ENCODE results near the gene LCP2. TPM values are rescaled to one million over a fixed set of nuclear protein-coding genes. Genes with fewer than 3 reads are reported as not detected.

LCP2 gene
- total RNA-seq, 4 donors from 2014 or later: 1.5 to 8.9 (median 7.7) TPM; not detected in 1

DNA sequence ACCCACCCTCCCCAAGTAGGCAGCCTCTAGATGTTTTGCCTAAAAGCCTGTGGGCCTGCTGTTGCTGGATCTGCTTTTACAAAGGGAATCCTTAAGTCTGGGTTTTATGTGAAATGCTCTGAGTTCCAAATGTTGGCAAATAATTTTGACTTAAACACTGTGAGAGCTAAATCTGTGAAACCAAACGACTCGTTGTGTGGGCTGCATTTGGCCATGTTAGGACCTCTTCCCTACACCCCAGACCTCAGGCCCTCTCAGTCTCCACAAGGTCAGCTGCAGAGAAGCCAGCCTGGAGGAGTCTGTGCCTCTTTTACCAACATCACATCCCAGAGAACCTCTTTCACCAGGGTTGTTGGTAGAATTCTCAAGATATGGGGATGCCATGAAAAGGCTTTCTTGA lies 9.4 kb downstream of the LCP2 start:
- Histone ChIP-seq H3K27me3 (no peaks in the 10 kb centered on the region), H3K36me3 (no peaks in the 10 kb centered on the region), H3K9me3 (no peaks in the 10 kb centered on the region), H3K4me3 (no peak overlapping the region), H3K4me1 (peaks cover 30% of the 10 kb centered on the region), H3K27ac (no peak overlapping the region)
- DNase-seq (ENCODE audit: low spot score in 2 of 2): peak in 1 of 2 donors; percentile 15
- TF ChIP-seq EP300 (IDR thresholded peaks at IDR 0.05): no peak
- WGBS: 70% methylated on average over 2 of the region's 2 CpGs

DNA sequence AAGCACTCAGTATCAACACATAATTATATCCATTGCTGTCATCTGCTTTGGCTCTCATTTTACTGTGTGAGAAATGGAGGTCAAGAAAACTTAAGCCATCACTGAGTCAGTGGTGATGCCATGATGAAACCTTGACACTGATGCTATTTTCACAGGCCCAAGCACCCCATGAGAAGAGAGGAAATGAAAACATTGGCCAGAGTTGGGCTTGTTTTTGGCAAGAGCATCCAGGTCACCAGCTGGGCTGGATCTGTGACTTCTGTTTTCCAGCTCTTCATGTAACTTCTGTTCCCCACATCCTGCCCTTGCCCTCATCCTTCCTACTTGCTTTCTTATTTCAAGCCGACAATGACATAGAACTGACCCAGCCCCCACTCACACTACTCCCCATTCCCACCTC lies 10.0 kb downstream of the LCP2 start:
- TF ChIP-seq POLR2AphosphoS5 (IDR thresholded peaks at IDR 0.05) (no peak), POLR2A (IDR thresholded peaks at IDR 0.05) (no peak), EP300 (IDR thresholded peaks at IDR 0.05) (no peak)
- TF ChIP-seq, protein P1, sequence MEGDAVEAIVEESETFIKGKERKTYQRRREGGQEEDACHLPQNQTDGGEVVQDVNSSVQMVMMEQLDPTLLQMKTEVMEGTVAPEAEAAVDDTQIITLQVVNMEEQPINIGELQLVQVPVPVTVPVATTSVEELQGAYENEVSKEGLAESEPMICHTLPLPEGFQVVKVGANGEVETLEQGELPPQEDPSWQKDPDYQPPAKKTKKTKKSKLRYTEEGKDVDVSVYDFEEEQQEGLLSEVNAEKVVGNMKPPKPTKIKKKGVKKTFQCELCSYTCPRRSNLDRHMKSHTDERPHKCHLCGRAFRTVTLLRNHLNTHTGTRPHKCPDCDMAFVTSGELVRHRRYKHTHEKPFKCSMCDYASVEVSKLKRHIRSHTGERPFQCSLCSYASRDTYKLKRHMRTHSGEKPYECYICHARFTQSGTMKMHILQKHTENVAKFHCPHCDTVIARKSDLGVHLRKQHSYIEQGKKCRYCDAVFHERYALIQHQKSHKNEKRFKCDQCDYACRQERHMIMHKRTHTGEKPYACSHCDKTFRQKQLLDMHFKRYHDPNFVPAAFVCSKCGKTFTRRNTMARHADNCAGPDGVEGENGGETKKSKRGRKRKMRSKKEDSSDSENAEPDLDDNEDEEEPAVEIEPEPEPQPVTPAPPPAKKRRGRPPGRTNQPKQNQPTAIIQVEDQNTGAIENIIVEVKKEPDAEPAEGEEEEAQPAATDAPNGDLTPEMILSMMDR (IDR thresholded peaks at IDR 0.05): no peak
- H3K27ac ChIP-seq: no peak overlapping the region
- peak in 1 of 2 donors; percentile 77 for DNase-seq (ENCODE audit: low spot score in 2 of 2)
- H3K27me3 ChIP-seq: no peaks in the 10 kb centered on the region
- no peaks in the 10 kb centered on the region for H3K9me3 ChIP-seq
- no peak overlapping the region for H3K4me3 ChIP-seq
- peaks cover 29% of the 10 kb centered on the region for H3K4me1 ChIP-seq
- WGBS: 27% methylated on average over 1 of the region's 1 CpG
- H3K36me3 ChIP-seq: no peaks in the 10 kb centered on the region

DNA sequence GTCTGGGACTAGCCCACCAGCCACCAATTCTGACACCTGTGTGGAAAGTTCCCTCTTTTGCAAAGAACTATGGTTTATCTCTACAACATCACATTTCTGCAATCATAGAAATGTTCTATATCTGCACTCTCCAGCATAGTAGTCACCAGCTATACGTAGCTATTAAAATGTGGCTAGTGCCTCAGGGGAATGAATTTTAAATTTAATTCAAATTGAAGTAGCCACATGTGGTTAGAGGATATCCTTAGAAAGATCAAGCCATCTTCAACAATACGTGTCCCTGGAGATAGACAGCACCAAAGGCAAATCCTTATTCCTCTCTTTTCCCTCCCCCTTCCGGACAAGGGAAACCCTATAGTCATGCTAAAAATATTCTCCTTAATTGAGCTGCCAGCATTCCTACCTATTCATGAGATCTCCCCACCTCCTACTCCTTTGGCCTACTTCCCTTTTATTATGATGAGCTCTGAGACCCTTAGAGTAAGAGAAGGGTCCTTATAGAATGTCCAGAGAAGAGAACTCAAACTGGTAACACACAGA lies 11.1 kb downstream of the LCP2 start:
- H3K9me3 ChIP-seq: no peaks in the 10 kb centered on the region
- H3K27me3 ChIP-seq: no peaks in the 10 kb centered on the region
- no peak for TF ChIP-seq POLR2AphosphoS5 (IDR thresholded peaks at IDR 0.05)
- TF ChIP-seq POLR2A (IDR thresholded peaks at IDR 0.05): no peak
- no peak for TF ChIP-seq EP300 (IDR thresholded peaks at IDR 0.05)
- TF ChIP-seq, protein P1 (IDR thresholded peaks at IDR 0.05): no peak
- peaks cover 24% of the 10 kb centered on the region for H3K4me1 ChIP-seq
- WGBS: 78% methylated on average over 3 of the region's 3 CpGs
- H3K36me3 ChIP-seq: no peaks in the 10 kb centered on the region
- H3K4me3 ChIP-seq: no peak overlapping the region
- no peak overlapping the region for H3K27ac ChIP-seq
- no peak for DNase-seq (ENCODE audit: low spot score in 2 of 2)

DNA sequence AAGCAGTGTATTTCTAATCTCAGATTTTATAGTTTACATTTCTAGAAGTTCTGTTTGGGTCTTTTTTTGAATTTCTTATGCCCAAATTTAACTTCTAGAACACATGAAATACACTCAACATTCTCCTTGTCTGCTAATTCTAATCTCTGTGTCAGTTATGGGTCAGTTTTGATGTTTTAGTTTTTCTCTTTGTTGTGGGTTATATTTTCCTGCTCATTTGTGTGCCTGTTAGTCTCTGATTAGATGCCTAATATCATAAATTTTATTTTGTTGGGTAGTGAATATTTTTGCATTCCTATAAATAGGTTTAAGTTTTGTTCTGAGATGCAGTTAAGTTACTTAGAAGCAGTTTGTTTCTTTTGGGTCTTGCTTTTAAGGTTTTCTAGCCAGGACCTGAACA lies 12.4 kb downstream of the LCP2 start:
- Histone ChIP-seq H3K9me3 (no peaks in the 10 kb centered on the region), H3K27ac (no peak overlapping the region), H3K27me3 (no peaks in the 10 kb centered on the region), H3K36me3 (no peaks in the 10 kb centered on the region), H3K4me1 (peaks cover 21% of the 10 kb centered on the region), H3K4me3 (no peak overlapping the region)
- DNase-seq (ENCODE audit: low spot score in 2 of 2): no peak
- TF ChIP-seq, protein P1 (IDR thresholded peaks at IDR 0.05): no peak
- TF ChIP-seq EP300 (IDR thresholded peaks at IDR 0.05) (no peak), POLR2AphosphoS5 (IDR thresholded peaks at IDR 0.05) (no peak), POLR2A (IDR thresholded peaks at IDR 0.05) (no peak)

DNA sequence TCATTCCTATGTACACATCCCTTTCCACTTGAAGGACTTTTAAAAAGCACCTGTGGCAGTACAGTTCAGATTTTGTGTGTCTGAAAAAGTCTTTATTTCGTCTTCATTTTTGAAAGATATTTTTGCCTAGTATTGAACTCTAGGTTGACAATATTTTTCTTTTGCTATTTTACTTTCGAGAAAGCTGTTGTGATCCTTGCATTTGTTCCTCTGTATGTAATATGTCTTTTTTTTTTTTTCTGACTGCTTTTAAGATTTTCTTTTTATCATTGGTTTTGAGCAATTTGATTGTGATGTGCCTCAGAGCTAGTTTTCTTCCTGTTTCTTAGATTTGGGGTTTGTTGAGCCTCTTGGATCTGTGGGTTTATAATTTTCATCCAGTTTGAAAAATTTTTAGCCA lies 13.3 kb downstream of the LCP2 start:
- Histone ChIP-seq H3K36me3 (no peaks in the 10 kb centered on the region), H3K4me3 (no peak overlapping the region), H3K9me3 (no peaks in the 10 kb centered on the region), H3K27ac (no peak overlapping the region), H3K27me3 (no peaks in the 10 kb centered on the region), H3K4me1 (peaks cover 19% of the 10 kb centered on the region)
- no peak for DNase-seq (ENCODE audit: low spot score in 2 of 2)
- TF ChIP-seq EP300 (IDR thresholded peaks at IDR 0.05) (no peak), POLR2AphosphoS5 (IDR thresholded peaks at IDR 0.05) (no peak), POLR2A (IDR thresholded peaks at IDR 0.05) (no peak)
- TF ChIP-seq, protein P1 (IDR thresholded peaks at IDR 0.05): no peak
- WGBS: 98% methylated on average over 2 of the region's 2 CpGs

DNA sequence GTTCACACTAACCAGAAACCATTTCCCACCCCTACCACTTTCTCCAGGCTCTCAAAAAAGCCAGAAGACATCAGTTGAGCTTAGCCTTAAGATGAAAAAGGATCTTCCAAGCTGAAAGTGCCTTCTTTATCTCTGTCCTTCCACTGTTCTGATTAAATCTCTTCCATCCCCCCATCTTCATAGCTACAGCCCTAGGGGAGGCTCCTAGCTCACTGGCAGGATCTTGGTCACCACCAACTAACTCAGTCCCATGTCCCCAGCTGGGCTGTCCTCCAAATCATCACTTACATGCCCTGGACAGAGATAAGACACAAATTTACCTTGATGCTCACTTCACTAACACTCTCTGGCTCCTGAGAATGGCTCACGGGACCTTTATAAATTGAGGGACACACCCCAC lies 14.3 kb downstream of the LCP2 start:
- DNase-seq (ENCODE audit: low spot score in 2 of 2): no peak
- Histone ChIP-seq H3K36me3 (no peaks in the 10 kb centered on the region), H3K27me3 (no peaks in the 10 kb centered on the region), H3K4me3 (no peak overlapping the region), H3K27ac (no peak overlapping the region), H3K4me1 (peaks cover 14% of the 10 kb centered on the region), H3K9me3 (no peaks in the 10 kb centered on the region)
- TF ChIP-seq POLR2AphosphoS5 (IDR thresholded peaks at IDR 0.05) (no peak), POLR2A (IDR thresholded peaks at IDR 0.05) (no peak), EP300 (IDR thresholded peaks at IDR 0.05) (no peak)
- TF ChIP-seq, protein P1 (IDR thresholded peaks at IDR 0.05): no peak
- WGBS: 95% methylated on average over 1 of the region's 1 CpG
